Large intestine (tissue), 3 donors: ENCODE data around the gene TMEM43. TPM values are rescaled to one million over a fixed set of nuclear protein-coding genes. Genes with fewer than 3 reads are reported as not detected.
A peak's percentile ranks its signal among the peaks of the same experiment; 100 is the strongest.

Experiments
- DNase-seq, 2 donors: peaks; one replicate each; pipeline versions ENCODE4 v3.0.0 to v3.0.0-alpha.2; 2013
- H3K27ac ChIP-seq: one replicate; pipeline ENCODE4 v1.5.1; 2013; ENCODE audit warnings: low read length
- H3K27me3 ChIP-seq: 2 replicates; pipeline ENCODE4 v1.6.1; 2013; ENCODE audit warnings: low read length; ENCODE audit not compliant: control insufficient read depth, insufficient read depth
- H3K36me3 ChIP-seq: 2 replicates; pipeline ENCODE4 v1.6.1; 2013; ENCODE audit warnings: low read length; ENCODE audit not compliant: control insufficient read depth, insufficient read depth
- H3K4me1 ChIP-seq: one replicate; pipeline ENCODE4 v1.6.1; 2013; ENCODE audit warnings: low read length; ENCODE audit not compliant: control insufficient read depth, insufficient read depth
- H3K4me3 ChIP-seq: one replicate; pipeline ENCODE4 v1.5.1; 2013; ENCODE audit warnings: low read length
- H3K9me3 ChIP-seq: one replicate; pipeline ENCODE4 v1.6.1; 2013; ENCODE audit warnings: mild to moderate bottlenecking, low read depth, low read length, moderate library complexity; ENCODE audit not compliant: control insufficient read depth
- WGBS: methylation state at CpG from one replicate; pipeline ENCODE4 v1.1.5; 2013; ENCODE audit warnings: low lambda C conversion rate; ENCODE audit not compliant: insufficient coverage; 5-methylcytosine and 5-hydroxymethylcytosine counted together
- polyA plus RNA-seq: library from polyadenylated mRNA; unstranded; fragments of 120-200 nt; gene quantifications from one replicate; pipeline ENCODE4 v1.2.1, GENCODE V29; 2013

The TMEM43 gene
- polyA plus RNA-seq, 1 donor: 39.4 TPM

DNA sequence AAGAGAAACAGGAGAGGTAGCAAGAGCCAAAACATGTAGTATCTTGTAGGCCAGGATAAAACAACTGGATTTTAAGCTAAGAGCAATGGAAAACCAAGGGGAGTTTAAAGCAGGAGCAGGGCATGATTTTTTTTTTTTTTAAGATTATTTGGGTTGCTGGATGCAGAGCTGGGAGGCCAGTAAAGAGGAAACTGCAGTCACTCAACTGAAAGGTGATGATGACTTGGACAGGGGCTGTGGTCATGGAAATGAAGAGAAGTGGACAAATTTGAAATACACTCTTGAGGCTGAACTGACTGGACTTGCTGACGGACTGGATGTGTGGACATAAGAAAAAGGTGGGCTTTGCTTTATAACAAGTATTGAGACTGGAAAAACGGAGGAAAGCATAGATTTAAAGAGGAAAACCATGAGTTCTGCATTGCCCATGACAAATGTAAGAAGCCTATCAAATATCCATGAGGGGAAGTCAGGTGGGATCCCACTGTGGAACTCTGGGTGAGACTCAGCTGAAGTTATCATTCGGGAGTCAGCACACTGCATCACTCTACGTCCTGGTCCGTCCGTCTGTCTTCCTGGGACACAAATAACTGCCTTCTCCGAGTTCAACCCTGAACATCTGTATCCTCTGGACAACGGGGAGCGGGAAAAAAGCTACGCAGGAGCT lies 52.9 kb downstream of the TMEM43 start:
- peaks cover 12% of the 10 kb centered on the region for H3K4me1 ChIP-seq
- WGBS: 33% methylated on average over 2 of the region's 10 CpGs

DNA sequence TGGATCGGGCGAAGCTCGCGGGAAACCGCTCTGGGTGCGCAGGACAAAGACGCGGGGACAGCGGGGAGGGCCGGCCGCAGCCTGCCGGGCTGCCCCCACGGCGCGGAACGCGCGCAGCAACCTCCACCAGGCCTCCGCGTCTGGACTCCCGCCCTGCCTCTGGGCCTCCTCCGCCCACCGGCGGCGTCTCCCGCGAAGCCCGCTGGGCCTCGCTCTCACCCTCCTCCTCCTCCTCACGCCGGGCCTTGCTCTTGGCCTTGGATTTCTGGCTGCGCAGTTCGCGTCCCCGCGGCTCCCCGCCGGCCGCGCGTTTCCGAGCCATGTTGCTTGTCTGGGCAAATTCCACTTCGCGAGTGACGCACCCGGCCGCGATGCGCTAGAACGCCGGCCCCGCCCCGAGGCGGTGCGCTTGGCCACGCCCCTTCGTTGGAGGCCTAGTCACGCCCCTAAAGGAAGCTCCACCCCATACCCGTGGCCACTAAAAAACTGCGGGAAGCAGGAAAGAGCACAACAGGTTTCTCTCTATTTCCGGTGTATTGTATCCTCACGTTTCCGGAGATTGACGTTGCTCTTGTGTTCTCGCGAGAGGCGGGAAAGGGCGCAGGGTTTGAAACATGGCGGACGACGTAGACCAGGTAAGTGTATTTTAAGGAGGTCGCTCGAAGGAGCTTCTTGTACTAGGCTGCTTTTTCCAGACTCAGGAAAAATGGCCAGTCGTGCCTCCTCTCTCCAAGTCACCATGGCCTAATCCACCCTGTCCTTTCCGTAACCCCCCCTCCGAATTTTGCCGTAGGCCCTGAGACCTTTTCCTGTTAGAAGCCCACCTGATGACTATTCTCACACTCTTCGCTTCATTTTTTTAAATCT lies 53.6 kb downstream of the TMEM43 start, which contains the start of the genes LSM3 and XPC:
Gene LSM3, plus strand, starts transcription at position 571 of the 867 bp plus-strand sequence. Its CDS starts 44 bp downstream, at position 615.
Gene XPC, minus strand, starts transcription at position 355 of the 867 bp plus-strand sequence. Its CDS starts 33 bp downstream, at position 322.
- Histone ChIP-seq H3K36me3 (peaks cover 13% of the 10 kb centered on the region), H3K27ac (peak within 1 kb of the TSS; percentile 80), H3K4me1 (peaks cover 12% of the 10 kb centered on the region), H3K4me3 (peak within 1 kb of the TSS; percentile 94), H3K27me3 (no peaks in the 10 kb centered on the region), H3K9me3 (no peaks in the 10 kb centered on the region)
- peak; percentile 98 to 99 for DNase-seq
- no CpG with 5 or more reads among the region's 78 CpGs for WGBS

More for the DNA sequence above, 52.9 kb downstream of the TMEM43 start:
- Histone ChIP-seq H3K9me3 (no peaks in the 10 kb centered on the region), H3K4me3 (peak overlapping the region; percentile 94), H3K27me3 (no peaks in the 10 kb centered on the region), H3K27ac (peak overlapping the region; percentile 80), H3K36me3 (peaks cover 12% of the 10 kb centered on the region)
- DNase-seq: no peak

DNA sequence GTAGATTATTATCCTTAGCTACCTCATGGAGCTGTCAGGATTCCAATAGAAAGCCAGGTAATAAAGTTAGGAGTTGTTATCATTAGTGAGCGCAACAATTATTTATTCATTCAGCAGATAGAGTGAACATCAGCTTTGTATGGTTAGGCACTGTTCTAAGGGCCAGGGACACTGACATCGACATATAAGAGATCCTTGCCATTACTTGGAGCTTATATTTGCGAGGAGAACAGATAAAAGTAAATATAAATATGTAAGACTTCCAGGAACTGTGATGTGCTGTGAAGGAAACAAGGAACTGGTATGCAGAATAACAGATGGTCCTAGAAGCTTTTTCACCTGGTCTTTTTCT lies 54.2 kb downstream of the TMEM43 start:
- peak overlapping the region; percentile 59 for H3K27ac ChIP-seq
- no peak for DNase-seq
- no peaks in the 10 kb centered on the region for H3K27me3 ChIP-seq
- 0% methylated on average over 2 of the region's 3 CpGs for WGBS
- peaks cover 12% of the 10 kb centered on the region for H3K4me1 ChIP-seq
- H3K9me3 ChIP-seq: no peaks in the 10 kb centered on the region
- peaks cover 16% of the 10 kb centered on the region for H3K36me3 ChIP-seq
- peak overlapping the region; percentile 94 for H3K4me3 ChIP-seq

DNA sequence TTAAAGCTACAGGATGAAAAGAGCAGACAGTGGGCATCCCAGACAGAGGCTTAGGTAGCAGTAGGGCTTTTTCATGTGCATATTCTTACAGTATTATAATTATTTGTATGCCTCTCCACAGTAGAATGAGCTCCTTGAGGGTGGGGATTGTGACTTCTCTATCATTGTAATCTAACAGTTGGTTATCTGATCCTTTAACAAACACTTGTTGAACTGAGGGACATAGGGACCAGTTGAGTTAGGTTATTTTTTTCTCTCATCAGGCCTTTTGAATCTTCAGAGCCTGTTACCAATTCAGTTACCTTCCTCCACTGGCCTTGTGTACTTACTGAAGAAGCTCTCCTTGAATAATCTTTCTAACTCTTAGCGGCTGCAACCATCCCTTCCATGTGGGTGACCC lies 54.9 kb downstream of the TMEM43 start:
- no peak for DNase-seq
- H3K9me3 ChIP-seq: no peaks in the 10 kb centered on the region
- H3K4me3 ChIP-seq: no peak overlapping the region
- peaks cover 12% of the 10 kb centered on the region for H3K4me1 ChIP-seq
- WGBS: 80% methylated on average over 1 of the region's 1 CpG
- peaks cover 17% of the 10 kb centered on the region for H3K36me3 ChIP-seq
- no peak overlapping the region for H3K27ac ChIP-seq
- H3K27me3 ChIP-seq: no peaks in the 10 kb centered on the region

DNA sequence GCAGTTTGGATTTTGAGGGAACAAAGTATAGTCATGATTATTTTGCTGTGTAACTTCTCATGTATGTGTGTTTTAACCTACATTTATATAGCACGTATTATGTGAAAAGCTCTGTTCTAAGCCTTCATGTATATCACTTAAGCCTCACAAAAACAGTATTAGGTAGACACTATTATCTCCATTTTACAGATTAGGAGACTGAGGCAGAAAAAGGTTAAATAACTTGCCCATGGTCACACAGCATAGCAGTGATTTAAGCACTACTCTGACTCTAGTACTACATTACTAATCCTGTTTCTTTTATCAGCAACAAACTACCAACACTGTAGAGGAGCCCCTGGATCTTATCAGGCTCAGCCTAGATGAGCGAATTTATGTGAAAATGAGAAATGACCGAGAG lies 56.4 kb downstream of the TMEM43 start:
- H3K27me3 ChIP-seq: no peaks in the 10 kb centered on the region
- no peak for DNase-seq
- H3K4me3 ChIP-seq: no peak overlapping the region
- no peaks in the 10 kb centered on the region for H3K9me3 ChIP-seq
- WGBS: 100% methylated on average over 1 of the region's 3 CpGs
- H3K4me1 ChIP-seq: peaks cover 12% of the 10 kb centered on the region
- peaks cover 28% of the 10 kb centered on the region for H3K36me3 ChIP-seq
- no peak overlapping the region for H3K27ac ChIP-seq

DNA sequence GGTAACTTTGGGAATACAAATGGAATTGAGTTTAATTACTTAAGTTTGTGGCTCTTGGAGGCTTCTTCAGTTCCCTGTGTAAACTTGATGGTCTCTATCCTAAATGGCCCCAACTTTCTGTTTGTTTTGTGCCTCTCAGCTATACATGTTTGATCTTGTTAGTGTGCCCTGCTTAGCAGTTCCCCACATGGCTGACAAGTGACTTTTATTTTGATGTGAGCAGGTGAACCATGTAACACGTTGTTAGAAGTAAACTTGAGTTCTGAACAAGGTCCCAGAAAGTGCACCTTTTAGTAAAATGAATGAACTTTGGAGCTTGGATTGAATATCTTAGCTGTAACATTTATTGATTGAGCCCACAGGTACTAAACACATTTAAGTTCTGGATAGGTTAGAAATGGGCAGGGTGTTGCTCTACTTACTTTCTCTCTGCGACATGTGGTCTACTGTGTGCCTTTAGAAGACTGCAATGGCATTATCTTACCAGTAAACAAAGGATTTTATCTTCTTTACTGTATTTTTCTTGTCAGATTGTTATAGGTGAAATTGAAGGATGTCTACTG lies 58.2 kb downstream of the TMEM43 start:
- H3K36me3 ChIP-seq: peaks cover 41% of the 10 kb centered on the region
- H3K9me3 ChIP-seq: no peaks in the 10 kb centered on the region
- DNase-seq: peak in 1 of 2 donors; percentile 13
- no peaks in the 10 kb centered on the region for H3K27me3 ChIP-seq
- H3K27ac ChIP-seq: no peak overlapping the region
- H3K4me1 ChIP-seq: peaks cover 4% of the 10 kb centered on the region
- 40% methylated on average over 1 of the region's 2 CpGs for WGBS
- H3K4me3 ChIP-seq: no peak overlapping the region

DNA sequence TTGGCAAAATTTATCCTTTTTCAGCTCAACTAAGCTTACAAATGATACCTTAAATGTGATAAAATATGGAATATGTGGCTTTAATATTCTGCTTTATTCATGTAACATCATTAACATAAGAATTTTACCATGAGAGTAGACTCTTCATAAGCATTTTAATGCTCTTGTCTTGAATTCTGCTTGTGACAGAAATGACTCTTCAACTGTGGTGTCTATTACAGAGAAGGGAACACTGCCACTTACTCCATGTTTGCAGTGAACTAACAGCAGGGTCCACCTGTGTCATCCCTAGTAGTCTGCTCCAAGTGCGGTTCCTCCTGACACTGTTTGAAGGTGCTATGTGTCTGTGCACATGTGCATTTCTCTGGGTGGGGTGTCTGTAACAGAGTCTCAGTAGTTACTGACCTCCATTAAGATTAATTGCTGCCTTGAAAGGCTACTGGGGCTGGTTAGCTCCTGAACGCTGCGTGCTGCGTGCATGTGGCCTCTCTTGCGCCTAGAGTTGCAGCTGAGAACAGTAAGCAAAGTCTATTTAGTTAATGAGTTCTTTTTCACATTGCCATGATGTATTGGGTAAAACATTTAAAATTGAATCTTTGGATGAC lies 62.1 kb downstream of the TMEM43 start:
- H3K36me3 ChIP-seq: peaks cover 33% of the 10 kb centered on the region
- no peaks in the 10 kb centered on the region for H3K27me3 ChIP-seq
- WGBS: no CpG with 5 or more reads among the region's 5 CpGs
- no peak overlapping the region for H3K27ac ChIP-seq
- no peaks in the 10 kb centered on the region for H3K9me3 ChIP-seq
- no peak overlapping the region for H3K4me3 ChIP-seq
- DNase-seq: no peak
- H3K4me1 ChIP-seq: no peaks in the 10 kb centered on the region

DNA sequence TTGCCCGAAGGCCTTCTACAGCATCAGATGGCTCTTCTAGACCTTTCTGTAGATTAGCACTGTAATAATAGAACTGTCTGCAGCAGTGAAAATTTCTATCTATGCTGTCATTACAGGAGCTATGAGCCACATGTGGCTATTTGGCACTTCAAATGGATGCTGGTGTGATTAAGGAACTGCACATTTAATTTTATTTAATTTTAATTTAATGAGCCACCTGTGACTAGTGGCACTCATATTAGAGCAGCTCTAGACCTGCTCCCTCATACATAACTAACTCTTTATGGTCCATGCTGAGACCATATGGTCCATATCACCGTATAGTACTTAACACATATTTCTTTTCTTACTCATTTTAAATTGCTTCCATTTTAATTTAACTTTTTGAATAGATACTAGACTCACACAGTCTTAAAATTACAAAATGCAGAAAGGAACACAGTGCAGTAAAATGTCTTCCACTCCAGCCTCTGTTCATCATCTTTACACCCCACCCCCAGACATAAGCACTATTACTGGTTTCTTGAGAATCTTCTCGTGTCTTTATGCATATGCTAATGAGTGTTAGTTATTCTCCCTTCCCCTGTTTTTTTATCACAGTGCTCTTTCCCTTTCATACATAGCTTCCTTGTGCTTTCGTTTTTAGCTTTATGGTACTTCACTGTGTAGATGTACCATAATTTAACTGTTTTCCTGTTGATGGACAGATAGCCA lies 63.3 kb downstream of the TMEM43 start:
- DNase-seq: no peak
- Histone ChIP-seq H3K36me3 (peaks cover 29% of the 10 kb centered on the region), H3K4me3 (no peak overlapping the region), H3K9me3 (no peaks in the 10 kb centered on the region), H3K4me1 (no peaks in the 10 kb centered on the region), H3K27me3 (no peaks in the 10 kb centered on the region), H3K27ac (no peak overlapping the region)
- WGBS: 63% methylated on average over 2 of the region's 4 CpGs
